ENCODE data around the gene CEP112. TPM values are rescaled to one million over a fixed set of nuclear protein-coding genes. Genes with fewer than 3 reads are reported as not detected.

Gene CEP112
- total RNA-seq, 4 donors from 2014 or later, result 15.8 to 50.3 (median 20.2) TPM

GRCh38 chr17:65902831-65903522, 289.0 kb downstream of the CEP112 start:
- no peak for ATAC-seq (ENCODE audit: low FRiP score)
- DNase-seq (ENCODE audit: low spot score), result no peak
- TF ChIP-seq, protein P1, sequence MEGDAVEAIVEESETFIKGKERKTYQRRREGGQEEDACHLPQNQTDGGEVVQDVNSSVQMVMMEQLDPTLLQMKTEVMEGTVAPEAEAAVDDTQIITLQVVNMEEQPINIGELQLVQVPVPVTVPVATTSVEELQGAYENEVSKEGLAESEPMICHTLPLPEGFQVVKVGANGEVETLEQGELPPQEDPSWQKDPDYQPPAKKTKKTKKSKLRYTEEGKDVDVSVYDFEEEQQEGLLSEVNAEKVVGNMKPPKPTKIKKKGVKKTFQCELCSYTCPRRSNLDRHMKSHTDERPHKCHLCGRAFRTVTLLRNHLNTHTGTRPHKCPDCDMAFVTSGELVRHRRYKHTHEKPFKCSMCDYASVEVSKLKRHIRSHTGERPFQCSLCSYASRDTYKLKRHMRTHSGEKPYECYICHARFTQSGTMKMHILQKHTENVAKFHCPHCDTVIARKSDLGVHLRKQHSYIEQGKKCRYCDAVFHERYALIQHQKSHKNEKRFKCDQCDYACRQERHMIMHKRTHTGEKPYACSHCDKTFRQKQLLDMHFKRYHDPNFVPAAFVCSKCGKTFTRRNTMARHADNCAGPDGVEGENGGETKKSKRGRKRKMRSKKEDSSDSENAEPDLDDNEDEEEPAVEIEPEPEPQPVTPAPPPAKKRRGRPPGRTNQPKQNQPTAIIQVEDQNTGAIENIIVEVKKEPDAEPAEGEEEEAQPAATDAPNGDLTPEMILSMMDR (IDR thresholded peaks at IDR 0.05), result no peak

- TF ChIP-seq, protein P1 (IDR thresholded peaks at IDR 0.05), result no peak
- DNase-seq (ENCODE audit: low spot score) (no peak), ATAC-seq (ENCODE audit: low FRiP score) (no peak)
Observed at GRCh38 chr17:65902155-65902554, 289.8 kb downstream of the CEP112 start.

DNA sequence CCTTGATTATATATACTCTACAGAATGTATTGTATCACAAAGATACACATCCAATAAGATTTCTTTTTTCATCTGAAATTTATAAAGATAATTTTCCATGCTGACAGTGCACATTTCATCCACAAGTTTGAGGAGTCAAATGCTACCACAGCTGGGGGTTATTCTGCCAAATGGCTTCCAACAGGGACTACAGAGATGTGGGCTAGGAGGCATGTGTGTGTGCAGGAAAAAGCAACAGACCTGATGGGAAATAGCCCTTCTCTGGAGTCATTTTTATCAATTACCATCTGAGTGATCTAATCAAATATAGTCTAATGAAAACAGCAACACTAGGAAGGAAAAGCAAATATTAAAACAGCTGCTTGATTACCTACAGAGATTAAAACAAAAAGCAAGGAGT, 290.5 kb downstream of the CEP112 start:
- DNase-seq (ENCODE audit: low spot score) (no peak), ATAC-seq (ENCODE audit: low FRiP score) (no peak)
- TF ChIP-seq, protein P1 (IDR thresholded peaks at IDR 0.05), result no peak

DNA sequence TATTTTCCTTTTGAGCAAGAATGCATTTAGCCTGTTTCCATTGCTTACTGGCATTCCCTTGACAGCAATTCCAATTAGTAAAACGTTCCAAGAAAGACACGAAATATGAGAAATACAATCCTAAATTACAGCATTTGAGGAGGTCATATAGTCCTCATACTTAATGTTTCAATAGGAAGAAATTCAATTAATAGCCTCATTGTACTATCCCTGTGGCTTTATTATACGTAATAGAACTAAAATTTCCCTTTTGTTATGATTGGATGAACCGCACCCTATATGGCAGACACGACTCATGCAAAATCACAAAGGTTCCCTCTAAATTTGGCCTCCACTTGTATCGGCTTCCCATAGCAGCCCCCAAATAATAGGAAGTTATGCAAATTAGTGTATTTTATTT, 291.7 kb downstream of the CEP112 start:
- TF ChIP-seq, protein P1 (IDR thresholded peaks at IDR 0.05), result no peak
- ATAC-seq (ENCODE audit: low FRiP score) (no peak), DNase-seq (ENCODE audit: low spot score) (no peak)

DNA sequence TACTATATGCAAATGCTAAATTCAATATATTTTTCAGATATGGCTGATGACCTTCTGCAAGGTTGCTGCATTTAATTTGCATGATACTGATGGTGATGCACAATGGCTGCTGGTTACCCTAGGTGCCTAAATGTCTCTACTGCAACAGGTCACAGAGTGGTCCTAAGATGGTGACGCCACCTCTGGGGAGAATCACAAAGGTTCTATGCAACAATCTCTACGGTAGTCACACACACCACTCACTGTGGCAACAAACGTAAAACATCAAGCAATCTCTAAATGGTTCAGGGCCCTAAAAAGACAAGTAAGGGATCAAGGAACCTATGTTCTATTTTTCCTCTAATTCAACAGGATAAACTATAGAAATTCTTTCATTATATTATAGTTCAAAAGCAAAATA, 293.3 kb downstream of the CEP112 start:
- no peak for DNase-seq (ENCODE audit: low spot score)
- TF ChIP-seq, protein P1 (IDR thresholded peaks at IDR 0.05), result no peak
- no peak for ATAC-seq (ENCODE audit: low FRiP score)

DNA sequence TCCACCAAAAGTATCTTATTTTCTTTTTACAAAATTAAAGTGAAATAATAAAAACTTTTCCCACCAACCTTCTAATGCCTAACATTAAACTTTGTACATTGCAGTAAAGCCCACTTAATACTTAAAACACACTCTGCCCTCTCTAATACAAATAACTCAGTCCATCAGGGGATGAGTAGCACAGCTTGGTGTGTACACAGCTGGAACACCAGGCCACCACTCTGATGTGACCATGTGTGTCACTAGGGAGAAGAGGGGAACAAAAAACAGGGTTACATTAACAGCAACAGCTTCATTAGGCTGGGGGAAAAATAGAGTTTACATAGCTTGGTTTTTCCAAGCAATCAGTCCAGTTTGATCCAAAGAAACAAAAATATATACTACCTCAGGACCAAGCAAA, 295.0 kb downstream of the CEP112 start:
- no peak for ATAC-seq (ENCODE audit: low FRiP score)
- no peak for DNase-seq (ENCODE audit: low spot score)
- TF ChIP-seq, protein P1 (IDR thresholded peaks at IDR 0.05), result no peak

DNA sequence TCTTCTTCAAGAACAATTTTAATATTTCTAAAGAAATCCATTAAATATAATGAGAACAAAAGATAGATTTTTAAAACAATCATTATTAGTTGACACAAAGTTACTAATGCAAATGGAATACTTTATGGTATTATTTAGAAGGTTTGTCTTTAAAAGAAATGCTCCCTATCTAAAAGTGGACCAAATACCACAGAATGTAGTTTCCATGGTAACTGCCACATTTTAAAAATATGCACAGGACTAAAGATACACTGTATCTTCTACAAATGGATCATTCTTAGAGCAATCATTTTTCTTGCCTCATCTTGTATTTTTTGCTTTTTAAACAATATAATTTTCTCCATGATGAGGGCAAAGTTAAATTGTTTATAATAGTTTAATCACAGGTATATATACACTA, 296.0 kb downstream of the CEP112 start:
- ATAC-seq (ENCODE audit: low FRiP score), result no peak
- no peak for DNase-seq (ENCODE audit: low spot score)
- TF ChIP-seq, protein P1 (IDR thresholded peaks at IDR 0.05), result no peak
